Tibial nerve (tissue), 4 donors: ENCODE data around the gene TMEM271. TPM values are rescaled to one million over a fixed set of nuclear protein-coding genes. Genes with fewer than 3 reads are reported as not detected.

Experiments used
- DNase-seq, 2 donors: peaks; one replicate each; pipeline ENCODE4 v3.0.0-alpha.2; 2019; ENCODE audit warnings: low spot score in 2 of 2
- H3K27ac ChIP-seq, 4 donors: fragments of 200-600 bp; sonication (generic) in 3 of 4; one replicate each; pipeline ENCODE4 v1.5.1; 2017 to 2019; ENCODE audit warnings: mild to moderate bottlenecking in 1 of 4
- H3K27me3 ChIP-seq, 2 donors: fragments of 200-600 bp; sonication (generic) in 1 of 2; one replicate each; pipeline versions ENCODE4 v1.5.1 to v1.6.0; 2017 to 2019
- H3K36me3 ChIP-seq, 3 donors: fragments of 200-600 bp; sonication (generic); one replicate each; pipeline ENCODE4 v1.5.1; 2018 to 2019
- H3K4me1 ChIP-seq, 4 donors: fragments of 200-600 bp; sonication (generic) in 3 of 4; one replicate each; pipeline ENCODE4 v1.5.1; 2017 to 2019
- H3K4me3 ChIP-seq, 4 donors: fragments of 200-600 bp; sonication (generic) in 3 of 4; one replicate each; pipeline ENCODE4 v1.5.1; 2017 to 2019; ENCODE audit warnings: mild to moderate bottlenecking in 1 of 4, moderate library complexity in 1 of 4
- H3K9me3 ChIP-seq, 4 donors: fragments of 200-600 bp; sonication (generic) in 3 of 4; one replicate each; pipeline ENCODE4 v1.5.1; 2017 to 2019
- CTCF ChIP-seq, 5 experiments: fragments of 200-600 bp in 3 of 5; fragments of 450-650 bp in 2 of 5; sonication (generic) in 3 of 5; IDR thresholded peaks; one replicate each; pipeline ENCODE4 v1.5.1; 2016 to 2019; ENCODE audit warnings: antibody characterized with exemption in 5 of 5, mild to moderate bottlenecking in 3 of 5, moderate library complexity in 2 of 5
- EP300 ChIP-seq, 2 donors: sonication (generic); formaldehyde crosslinking; IDR thresholded peaks; one replicate each; pipeline ENCODE4 v1.6.1; 2017; ENCODE audit warnings: antibody characterized with exemption in 2 of 2, mild to moderate bottlenecking in 1 of 2
- POLR2A ChIP-seq, 2 donors: fragments of 450-650 bp; IDR thresholded peaks; one replicate each; pipeline ENCODE4 v1.6.1; 2017; ENCODE audit warnings: antibody characterized with exemption in 2 of 2, mild to moderate bottlenecking in 2 of 2, moderate library complexity in 2 of 2
- WGBS, 2 donors: methylation state at CpG; one replicate each; pipeline ENCODE4 v1.1.5; 2018; 5-methylcytosine and 5-hydroxymethylcytosine counted together
- total RNA-seq, 4 donors: library from RNA; depleted of rRNA; stranded (reverse); fragments of >200 nt; gene quantifications; one replicate each; pipeline ENCODE4 v1.1.0, GENCODE V29; 2016

Gene TMEM271
- total RNA-seq, 4 donors from 2014 or later, result not detected

- Histone ChIP-seq H3K9me3 (peaks cover 0 to 45% (median 3%) of the 10 kb centered on the region in 4 donors), H3K27me3 (no peaks in the 10 kb centered on the region), H3K27ac (no peak overlapping the region), H3K4me3 (no peak overlapping the region), H3K4me1 (no peaks in the 10 kb centered on the region), H3K36me3 (no peaks in the 10 kb centered on the region)
- DNase-seq, result no peak
- WGBS, 2 donors, result 85% methylated on average over 25 of the region's 25 CpGs
- no peak for TF ChIP-seq CTCF (IDR thresholded peaks at IDR 0.05)
- no peak for TF ChIP-seq POLR2A (IDR thresholded peaks at IDR 0.05)
- TF ChIP-seq EP300 (IDR thresholded peaks at IDR 0.05), result no peak
Measured at GRCh38 chr4:587671-588350, 11.7 kb upstream of the TMEM271 start.

GRCh38 chr4:583820-584219 lies 7.7 kb upstream of the TMEM271 start:
- Histone ChIP-seq H3K36me3 (no peaks in the 10 kb centered on the region), H3K27me3 (peaks cover 0 to 13% of the 10 kb centered on the region in 2 donors), H3K4me3 (no peak overlapping the region), H3K9me3 (peaks cover 0 to 29% (median 3%) of the 10 kb centered on the region in 4 donors), H3K27ac (no peak overlapping the region), H3K4me1 (no peaks in the 10 kb centered on the region)
- 92 to 99% methylated on average over 2 of the region's 2 CpGs for WGBS, 2 donors
- TF ChIP-seq CTCF (IDR thresholded peaks at IDR 0.05) (no peak), POLR2A (IDR thresholded peaks at IDR 0.05) (no peak)
- DNase-seq, result no peak

GRCh38 chr4:581753-582361 lies 5.8 kb upstream of the TMEM271 start:
- TF ChIP-seq EP300 (IDR thresholded peaks at IDR 0.05) (no peak), CTCF (IDR thresholded peaks at IDR 0.05) (no peak), POLR2A (IDR thresholded peaks at IDR 0.05) (no peak)
- 61 to 67% methylated on average over 9 of the region's 9 CpGs for WGBS, 2 donors
- H3K27me3 ChIP-seq, result peaks cover 0 to 33% of the 10 kb centered on the region in 2 donors
- H3K27ac ChIP-seq, result no peak overlapping the region
- no peaks in the 10 kb centered on the region for H3K36me3 ChIP-seq
- DNase-seq, result no peak
- no peak overlapping the region for H3K4me3 ChIP-seq
- H3K4me1 ChIP-seq, result peaks cover 0 to 12% (median 0%) of the 10 kb centered on the region in 4 donors
- H3K9me3 ChIP-seq, result peaks cover 0 to 29% (median 3%) of the 10 kb centered on the region in 4 donors

- no peak for DNase-seq
- H3K4me3 ChIP-seq, result no peak overlapping the region
- TF ChIP-seq CTCF (IDR thresholded peaks at IDR 0.05) (no peak), EP300 (IDR thresholded peaks at IDR 0.05) (no peak), POLR2A (IDR thresholded peaks at IDR 0.05) (no peak)
- peaks cover 0 to 17% (median 0%) of the 10 kb centered on the region in 4 donors for H3K4me1 ChIP-seq
- WGBS, 2 donors, result 54 to 60% methylated on average over 6 of the region's 6 CpGs
- H3K36me3 ChIP-seq, result no peaks in the 10 kb centered on the region
- H3K27ac ChIP-seq, result no peak overlapping the region
- peaks cover 0 to 25% (median 3%) of the 10 kb centered on the region in 4 donors for H3K9me3 ChIP-seq
- peaks cover 0 to 38% of the 10 kb centered on the region in 2 donors for H3K27me3 ChIP-seq
Measured at GRCh38 chr4:581181-581580, 5.1 kb upstream of the TMEM271 start.

- peaks cover 0 to 26% (median 0%) of the 10 kb centered on the region in 4 donors for H3K4me1 ChIP-seq
- no peaks in the 10 kb centered on the region for H3K36me3 ChIP-seq
- H3K27me3 ChIP-seq, result peaks cover 2 to 41% of the 10 kb centered on the region in 2 donors
- no peak for DNase-seq
- H3K27ac ChIP-seq, result no peak overlapping the region
- WGBS, 2 donors, result 33 to 51% methylated on average over 11 of the region's 11 CpGs
- H3K4me3 ChIP-seq, result no peak overlapping the region
- TF ChIP-seq CTCF (IDR thresholded peaks at IDR 0.05) (no peak), POLR2A (IDR thresholded peaks at IDR 0.05) (no peak), EP300 (IDR thresholded peaks at IDR 0.05) (no peak)
- H3K9me3 ChIP-seq, result peaks cover 0 to 18% (median 3%) of the 10 kb centered on the region in 4 donors
Measured at GRCh38 chr4:579543-580175, 3.6 kb upstream of the TMEM271 start.
